Stomach (tissue), 4 donors: ENCODE results near the gene BPTF.

ENCODE experiments used
- POLR2A ChIP-seq, 4 donors: fragments of 450-650 bp; IDR thresholded peaks; one replicate each; pipeline ENCODE4 v1.6.1; 2016; ENCODE audit warnings: antibody characterized with exemption in 4 of 4, control low read depth in 2 of 4, mild to moderate bottlenecking in 1 of 4, moderate library complexity in 1 of 4
- POLR2AphosphoS5 ChIP-seq, 3 donors: sonication (generic); formaldehyde crosslinking; IDR thresholded peaks; one replicate each; pipeline ENCODE4 v1.6.1; 2016; ENCODE audit warnings: antibody characterized with exemption in 3 of 3
- TF ChIP-seq, protein P1 (sequence below), 7 experiments: fragments of 450-650 bp in 4 of 7; fragments of 200-600 bp in 3 of 7; sonication (generic) in 3 of 7; IDR thresholded peaks; one replicate each; pipeline ENCODE4 v1.5.1; 2016 to 2019; ENCODE audit warnings: antibody characterized with exemption in 7 of 7, control low read depth in 2 of 7, mild to moderate bottlenecking in 1 of 7

DNA sequence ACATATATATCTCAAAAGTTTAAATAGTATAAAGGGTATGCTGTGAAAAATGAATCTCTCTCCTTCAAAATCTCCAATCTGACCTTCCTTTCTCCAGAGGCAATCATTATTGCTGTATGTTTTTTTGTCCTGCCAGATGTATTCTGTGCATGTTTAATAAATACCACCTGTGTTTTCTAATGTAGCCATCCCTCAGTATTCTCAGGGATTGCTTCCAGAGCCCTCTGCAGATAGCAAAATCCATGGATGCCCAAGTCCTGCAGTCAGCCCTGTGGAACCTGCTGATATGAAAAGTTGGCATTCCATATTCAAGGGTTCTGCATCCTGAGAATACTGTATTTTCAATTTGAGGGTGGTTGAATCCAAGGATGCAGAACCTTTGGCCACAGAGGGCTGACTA is 42.9 kb downstream of the BPTF start:
- TF ChIP-seq, protein P1, sequence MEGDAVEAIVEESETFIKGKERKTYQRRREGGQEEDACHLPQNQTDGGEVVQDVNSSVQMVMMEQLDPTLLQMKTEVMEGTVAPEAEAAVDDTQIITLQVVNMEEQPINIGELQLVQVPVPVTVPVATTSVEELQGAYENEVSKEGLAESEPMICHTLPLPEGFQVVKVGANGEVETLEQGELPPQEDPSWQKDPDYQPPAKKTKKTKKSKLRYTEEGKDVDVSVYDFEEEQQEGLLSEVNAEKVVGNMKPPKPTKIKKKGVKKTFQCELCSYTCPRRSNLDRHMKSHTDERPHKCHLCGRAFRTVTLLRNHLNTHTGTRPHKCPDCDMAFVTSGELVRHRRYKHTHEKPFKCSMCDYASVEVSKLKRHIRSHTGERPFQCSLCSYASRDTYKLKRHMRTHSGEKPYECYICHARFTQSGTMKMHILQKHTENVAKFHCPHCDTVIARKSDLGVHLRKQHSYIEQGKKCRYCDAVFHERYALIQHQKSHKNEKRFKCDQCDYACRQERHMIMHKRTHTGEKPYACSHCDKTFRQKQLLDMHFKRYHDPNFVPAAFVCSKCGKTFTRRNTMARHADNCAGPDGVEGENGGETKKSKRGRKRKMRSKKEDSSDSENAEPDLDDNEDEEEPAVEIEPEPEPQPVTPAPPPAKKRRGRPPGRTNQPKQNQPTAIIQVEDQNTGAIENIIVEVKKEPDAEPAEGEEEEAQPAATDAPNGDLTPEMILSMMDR (IDR thresholded peaks at IDR 0.05): no peak
- TF ChIP-seq POLR2A (IDR thresholded peaks at IDR 0.05) (no peak), POLR2AphosphoS5 (IDR thresholded peaks at IDR 0.05) (no peak)
